MG63 (cell line): ENCODE measurements around the gene BMPR2. TPM values are rescaled to one million over a fixed set of nuclear protein-coding genes. Genes with fewer than 3 reads are reported as not detected.
A peak's percentile ranks its signal among the peaks of the same experiment; 100 is the strongest.
"Not testable (repeated sequence)": the region's sequence is repeated elsewhere in the genome, so short reads cannot be mapped to it uniquely, and the experiment has no call there.

Experiments used
- DNase-seq: peaks from one replicate; pipeline ENCODE4 v3.0.0-alpha.2; 2020
- H3K27me3 ChIP-seq: fragments of 250-450 bp; sonication (Bioruptor Pico); 2 replicates; pipeline ENCODE4 v1.5.1; 2020; ENCODE audit warnings: mild to moderate bottlenecking, moderate library complexity
- H3K36me3 ChIP-seq: fragments of 250-450 bp; sonication (Bioruptor Pico); 2 replicates; pipeline ENCODE4 v1.5.1; 2020; ENCODE audit warnings: mild to moderate bottlenecking, moderate library complexity
- H3K4me3 ChIP-seq: fragments of 250-450 bp; sonication (Bioruptor Pico); 2 replicates; pipeline ENCODE4 v1.5.1; 2020; ENCODE audit warnings: mild to moderate bottlenecking, moderate library complexity
- H3K9me3 ChIP-seq: fragments of 250-450 bp; sonication (Bioruptor Pico); 2 replicates; pipeline ENCODE4 v1.5.1; 2020; ENCODE audit warnings: mild to moderate bottlenecking, moderate library complexity
- total RNA-seq: library from RNA; depleted of rRNA; stranded (reverse); fragments of >200 nt; shearing (Covaris generic); gene quantifications from 2 replicates; pipeline ENCODE4 v1.2.3, GENCODE V29; 2014; ENCODE audit warnings: low replicate concordance

Gene BMPR2
- total RNA-seq, 1 experiment from 2014 or later = 9.4 TPM

- H3K4me3 ChIP-seq = no peak overlapping the region
- DNase-seq = no peak
- no peaks in the 10 kb centered on the region; the same call in 1 of the 2 replicates for H3K36me3 ChIP-seq
- H3K27me3 ChIP-seq = no peaks in the 10 kb centered on the region
- H3K9me3 ChIP-seq = no peaks in the 10 kb centered on the region
Observed at GRCh38 chr2:202545523-202545922, 169.4 kb downstream of the BMPR2 start.

GRCh38 chr2:202545931-202546330 is 169.8 kb downstream of the BMPR2 start:
- Histone ChIP-seq H3K9me3 (no peaks in the 10 kb centered on the region), H3K27me3 (no peaks in the 10 kb centered on the region), H3K4me3 (no peak overlapping the region), H3K36me3 (no peaks in the 10 kb centered on the region; the same call in 1 of the 2 replicates)
- no peak for DNase-seq

- not testable (repeated sequence) for H3K4me3 ChIP-seq, H3K9me3 ChIP-seq, H3K36me3 ChIP-seq, H3K27me3 ChIP-seq
- DNase-seq = peak; percentile 57
Observed at GRCh38 chr2:202546499-202547141, 170.5 kb downstream of the BMPR2 start.

- H3K4me3 ChIP-seq = no peak overlapping the region
- DNase-seq = no peak
- no peaks in the 10 kb centered on the region for H3K27me3 ChIP-seq
- H3K36me3 ChIP-seq = peaks cover 2% of the 10 kb centered on the region; the same call in 1 of the 2 replicates
- H3K9me3 ChIP-seq = no peaks in the 10 kb centered on the region
Observed at GRCh38 chr2:202548240-202548639, 172.1 kb downstream of the BMPR2 start.

GRCh38 chr2:202551000-202551399 is 174.9 kb downstream of the BMPR2 start:
- not testable (repeated sequence) for H3K27me3 ChIP-seq, H3K4me3 ChIP-seq, DNase-seq, H3K9me3 ChIP-seq, H3K36me3 ChIP-seq

- no peak for DNase-seq
- Histone ChIP-seq H3K9me3 (no peaks in the 10 kb centered on the region), H3K36me3 (peaks cover 2% of the 10 kb centered on the region; the same call in 1 of the 2 replicates)
Observed at GRCh38 chr2:202555356-202555755, 179.2 kb downstream of the BMPR2 start.

GRCh38 chr2:202560200-202560599 is 184.1 kb downstream of the BMPR2 start:
- DNase-seq = no peak
- Histone ChIP-seq H3K9me3 (no peaks in the 10 kb centered on the region), H3K36me3 (no peaks in the 10 kb centered on the region), H3K27me3 (no peaks in the 10 kb centered on the region), H3K4me3 (no peak overlapping the region)

More at GRCh38 chr2:202555356-202555755, 179.2 kb downstream of the BMPR2 start:
- Histone ChIP-seq H3K27me3 (no peaks in the 10 kb centered on the region), H3K4me3 (no peak overlapping the region)

GRCh38 chr2:202564226-202564625 is 188.1 kb downstream of the BMPR2 start:
- Histone ChIP-seq H3K4me3 (no peak overlapping the region), H3K27me3 (no peaks in the 10 kb centered on the region), H3K9me3 (no peaks in the 10 kb centered on the region), H3K36me3 (no peaks in the 10 kb centered on the region)
- DNase-seq = no peak

- Histone ChIP-seq H3K36me3 (no peaks in the 10 kb centered on the region), H3K9me3 (no peaks in the 10 kb centered on the region), H3K27me3 (no peaks in the 10 kb centered on the region), H3K4me3 (no peak overlapping the region)
- no peak for DNase-seq
Observed at GRCh38 chr2:202566286-202566685, 190.2 kb downstream of the BMPR2 start.

GRCh38 chr2:202574541-202574940 is 198.4 kb downstream of the BMPR2 start:
- no peaks in the 10 kb centered on the region for H3K36me3 ChIP-seq
- DNase-seq = no peak

GRCh38 chr2:202575194-202575593 is 199.1 kb downstream of the BMPR2 start:
- not testable (repeated sequence) for H3K4me3 ChIP-seq, H3K9me3 ChIP-seq, H3K36me3 ChIP-seq, H3K27me3 ChIP-seq, DNase-seq

More at GRCh38 chr2:202574541-202574940, 198.4 kb downstream of the BMPR2 start:
- Histone ChIP-seq H3K4me3 (no peak overlapping the region), H3K9me3 (no peaks in the 10 kb centered on the region), H3K27me3 (no peaks in the 10 kb centered on the region)

GRCh38 chr2:202577250-202578183 is 201.4 kb downstream of the BMPR2 start:
- no peaks in the 10 kb centered on the region for H3K27me3 ChIP-seq
- no peaks in the 10 kb centered on the region for H3K9me3 ChIP-seq
- H3K4me3 ChIP-seq = no peak overlapping the region
- no peak for DNase-seq
- no peaks in the 10 kb centered on the region for H3K36me3 ChIP-seq

- not testable (repeated sequence) for H3K27me3 ChIP-seq
Observed at GRCh38 chr2:202582846-202583245, 206.7 kb downstream of the BMPR2 start.

GRCh38 chr2:202583709-202584219 is 207.6 kb downstream of the BMPR2 start:
- no peaks in the 10 kb centered on the region for H3K9me3 ChIP-seq
- no peak for DNase-seq
- no peak overlapping the region for H3K4me3 ChIP-seq
- H3K27me3 ChIP-seq = no peaks in the 10 kb centered on the region
- no peaks in the 10 kb centered on the region for H3K36me3 ChIP-seq

More at GRCh38 chr2:202582846-202583245, 206.7 kb downstream of the BMPR2 start:
- not testable (repeated sequence) for DNase-seq, H3K4me3 ChIP-seq, H3K9me3 ChIP-seq, H3K36me3 ChIP-seq

GRCh38 chr2:202588647-202589581 is 212.8 kb downstream of the BMPR2 start:
- no peaks in the 10 kb centered on the region for H3K27me3 ChIP-seq
- DNase-seq = peak; percentile 62
- H3K36me3 ChIP-seq = no peaks in the 10 kb centered on the region
- no peak overlapping the region for H3K4me3 ChIP-seq
- H3K9me3 ChIP-seq = no peaks in the 10 kb centered on the region

- no peak overlapping the region for H3K4me3 ChIP-seq
- no peaks in the 10 kb centered on the region for H3K27me3 ChIP-seq
- H3K9me3 ChIP-seq = no peaks in the 10 kb centered on the region
- H3K36me3 ChIP-seq = no peaks in the 10 kb centered on the region
- DNase-seq = no peak
Observed at GRCh38 chr2:202589582-202589949, 213.4 kb downstream of the BMPR2 start.
